Breast epithelium (tissue), 4 donors: Measurements from ENCODE around the gene MAP4K4. TPM values are rescaled to one million over a fixed set of nuclear protein-coding genes. Genes with fewer than 3 reads are reported as not detected.

Source experiments
- DNase-seq, 2 donors: peaks; one replicate each; pipeline ENCODE4 v3.0.0-alpha.2; 2019; ENCODE audit warnings: low spot score in 2 of 2
- H3K27ac ChIP-seq, 2 donors: fragments of 200-600 bp; sonication (generic) in 1 of 2; one replicate each; pipeline ENCODE4 v1.5.1; 2016 to 2019; ENCODE audit warnings: mild to moderate bottlenecking in 1 of 2
- H3K27me3 ChIP-seq, 2 donors: fragments of 200-600 bp; sonication (generic) in 1 of 2; one replicate each; pipeline versions ENCODE4 v1.5.1 to v1.6.0; 2017 to 2019; ENCODE audit warnings: control low read depth in 1 of 2, mild to moderate bottlenecking in 1 of 2
- H3K36me3 ChIP-seq: fragments of 200-600 bp; one replicate; pipeline ENCODE4 v1.5.1; 2019
- H3K4me1 ChIP-seq, 2 donors: fragments of 200-600 bp; sonication (generic); one replicate each; pipeline ENCODE4 v1.5.1; 2016 to 2019; ENCODE audit warnings: control low read depth in 1 of 2
- H3K4me3 ChIP-seq, 3 donors: fragments of 200-600 bp; sonication (generic); 1 replicate in 2 of 3; 2 replicates in 1 of 3; pipeline ENCODE4 v1.5.1; 2016 to 2019; ENCODE audit warnings: mild to moderate bottlenecking in 3 of 3, moderate library complexity in 2 of 3
- H3K9me3 ChIP-seq, 2 donors: fragments of 200-600 bp; sonication (generic) in 1 of 2; one replicate each; pipeline ENCODE4 v1.5.1; 2016 to 2019; ENCODE audit warnings: control low read depth in 1 of 2
- CTCF ChIP-seq, 3 donors: fragments of 450-650 bp; IDR thresholded peaks; one replicate each; pipeline ENCODE4 v1.5.1; 2016 to 2017; ENCODE audit warnings: antibody characterized with exemption in 3 of 3, mild to moderate bottlenecking in 3 of 3, moderate library complexity in 3 of 3
- POLR2A ChIP-seq: fragments of 450-650 bp; IDR thresholded peaks from one replicate; pipeline ENCODE4 v1.6.1; 2016; ENCODE audit warnings: antibody characterized with exemption, mild to moderate bottlenecking, moderate library complexity
- POLR2AphosphoS5 ChIP-seq, 3 donors: sonication (generic); formaldehyde crosslinking; IDR thresholded peaks; one replicate each; pipeline ENCODE4 v1.6.1; 2017; ENCODE audit warnings: antibody characterized with exemption in 3 of 3
- intact Hi-C: fragments of 100-400 bp; cut with DNase I; formaldehyde crosslinking; loops from one replicate; pipeline ENCODE4 v1.15.1; 2023; ENCODE audit warnings: low total_unique reads
- total RNA-seq, 3 donors: library from RNA; depleted of rRNA; stranded (reverse); fragments of >200 nt; gene quantifications; one replicate each; pipeline ENCODE4 v1.1.0, GENCODE V29; 2016

The MAP4K4 gene
- total RNA-seq, 3 donors from 2014 or later = 62.1 to 89.1 (median 74.7) TPM

DNA sequence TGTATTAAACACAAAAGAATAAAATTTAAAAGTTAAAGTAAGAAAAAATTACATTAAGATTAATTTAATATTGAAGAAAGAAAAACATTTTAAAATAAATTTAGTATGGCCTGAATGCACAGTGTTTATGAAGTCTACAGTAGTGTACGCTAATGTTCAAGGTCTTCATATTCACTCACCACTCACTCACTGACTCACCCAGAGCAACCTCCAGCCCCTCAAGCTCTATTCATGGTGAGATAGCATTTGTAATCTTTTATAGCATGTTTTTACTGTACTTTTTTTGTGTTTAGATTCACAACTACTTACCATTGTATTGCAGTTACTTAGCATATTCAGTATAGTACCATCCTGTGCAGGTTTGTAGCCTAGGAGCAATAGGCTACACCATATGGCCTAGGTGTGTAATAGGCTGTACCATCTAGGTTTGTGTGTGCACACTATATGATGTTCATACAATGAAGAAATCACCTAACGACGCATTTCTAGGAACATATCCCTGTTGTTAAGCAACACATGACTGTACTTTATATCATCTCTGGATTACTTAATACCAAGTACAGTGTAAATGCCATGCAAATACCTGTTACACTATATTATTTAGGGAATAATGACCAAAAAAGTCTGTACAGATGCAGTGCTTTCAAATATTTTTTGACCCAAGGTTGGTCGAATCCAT is 150.3 kb downstream of the MAP4K4 start:
- Histone ChIP-seq H3K9me3 (no peaks in the 10 kb centered on the region), H3K27me3 (no peaks in the 10 kb centered on the region), H3K4me1 (peaks cover 0 to 17% of the 10 kb centered on the region in 2 donors), H3K4me3 (no peak overlapping the region), H3K36me3 (no peaks in the 10 kb centered on the region), H3K27ac (no peak overlapping the region)
- intact Hi-C loops = no loop called here
- no peak for DNase-seq
- TF ChIP-seq POLR2A (no peak), CTCF (IDR thresholded peaks at IDR 0.05) (no peak), POLR2AphosphoS5 (IDR thresholded peaks at IDR 0.05) (no peak)

DNA sequence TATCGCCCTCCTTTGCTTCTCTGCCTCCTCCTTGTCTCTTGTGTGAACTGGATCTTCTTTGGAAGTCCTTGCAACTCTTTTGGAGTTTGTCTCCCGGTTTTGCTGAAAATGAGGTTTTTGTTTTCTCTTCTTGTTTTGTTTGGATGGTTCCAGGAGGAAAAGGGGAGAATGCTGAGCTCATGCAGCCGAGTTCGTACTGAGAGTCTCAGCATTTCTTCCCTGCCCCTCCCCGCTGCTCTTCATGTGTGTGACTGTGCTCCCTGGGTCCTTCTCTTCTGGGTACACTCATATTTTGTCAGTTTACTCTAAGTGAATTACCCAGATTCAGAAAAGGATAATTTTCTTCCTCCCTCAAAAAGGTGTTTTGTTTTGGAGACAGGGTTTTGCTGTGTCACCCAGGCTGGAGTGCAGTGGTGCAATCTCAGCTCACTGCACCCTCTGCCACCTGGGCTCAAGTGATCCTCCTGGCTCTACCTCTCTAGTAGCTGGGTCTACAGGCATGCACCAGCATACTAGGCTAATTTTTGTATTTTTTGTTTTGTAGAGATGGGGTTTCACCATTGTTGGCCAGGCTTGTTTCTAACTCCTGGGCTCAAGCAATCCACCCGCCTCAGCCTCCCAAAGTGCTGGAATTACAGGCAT is 151.4 kb downstream of the MAP4K4 start:
- intact Hi-C loops = no loop called here
- DNase-seq = no peak
- Histone ChIP-seq H3K9me3 (no peaks in the 10 kb centered on the region), H3K27me3 (no peaks in the 10 kb centered on the region), H3K36me3 (no peaks in the 10 kb centered on the region), H3K4me1 (peaks cover 0 to 7% of the 10 kb centered on the region in 2 donors), H3K27ac (no peak overlapping the region), H3K4me3 (no peak overlapping the region)
- TF ChIP-seq POLR2AphosphoS5 (IDR thresholded peaks at IDR 0.05) (no peak), CTCF (IDR thresholded peaks at IDR 0.05) (no peak), POLR2A (no peak)

DNA sequence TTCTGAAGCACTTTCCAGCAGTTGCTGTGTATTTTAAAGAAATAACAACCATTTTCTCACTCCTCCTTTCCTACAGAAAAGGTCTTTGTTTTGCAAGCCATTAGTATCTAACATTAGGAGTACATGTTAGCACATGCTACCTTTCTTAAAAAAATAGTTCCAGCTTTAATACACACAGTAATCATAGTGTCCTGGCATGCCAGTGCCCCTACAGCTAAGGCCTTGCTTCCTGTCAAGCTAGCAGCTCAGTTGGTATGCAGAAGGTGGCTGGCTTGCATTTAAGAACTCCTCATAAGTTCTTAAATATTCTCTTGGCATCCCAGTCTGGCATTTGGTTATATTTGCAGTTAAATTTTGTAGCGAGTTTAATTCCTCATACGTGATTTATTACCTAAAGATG is 152.9 kb downstream of the MAP4K4 start:
- Histone ChIP-seq H3K4me1 (no peaks in the 10 kb centered on the region), H3K36me3 (no peaks in the 10 kb centered on the region), H3K4me3 (no peak overlapping the region), H3K9me3 (no peaks in the 10 kb centered on the region), H3K27ac (no peak overlapping the region), H3K27me3 (no peaks in the 10 kb centered on the region)
- intact Hi-C loops = no loop called here
- TF ChIP-seq POLR2AphosphoS5 (IDR thresholded peaks at IDR 0.05) (no peak), POLR2A (no peak), CTCF (IDR thresholded peaks at IDR 0.05) (no peak)
- DNase-seq = no peak

- no peaks in the 10 kb centered on the region for H3K9me3 ChIP-seq
- TF ChIP-seq CTCF (IDR thresholded peaks at IDR 0.05) = no peak
- TF ChIP-seq POLR2AphosphoS5 (IDR thresholded peaks at IDR 0.05) = no peak
- no peak for TF ChIP-seq POLR2A
- no peaks in the 10 kb centered on the region for H3K27me3 ChIP-seq
- intact Hi-C loops = no loop called here
- no peak overlapping the region for H3K4me3 ChIP-seq
- no peaks in the 10 kb centered on the region for H3K36me3 ChIP-seq
- no peak for DNase-seq
- H3K4me1 ChIP-seq = no peaks in the 10 kb centered on the region
- H3K27ac ChIP-seq = no peak overlapping the region
Observed at GRCh38 chr2:101850991-101851390, 153.5 kb downstream of the MAP4K4 start.

DNA sequence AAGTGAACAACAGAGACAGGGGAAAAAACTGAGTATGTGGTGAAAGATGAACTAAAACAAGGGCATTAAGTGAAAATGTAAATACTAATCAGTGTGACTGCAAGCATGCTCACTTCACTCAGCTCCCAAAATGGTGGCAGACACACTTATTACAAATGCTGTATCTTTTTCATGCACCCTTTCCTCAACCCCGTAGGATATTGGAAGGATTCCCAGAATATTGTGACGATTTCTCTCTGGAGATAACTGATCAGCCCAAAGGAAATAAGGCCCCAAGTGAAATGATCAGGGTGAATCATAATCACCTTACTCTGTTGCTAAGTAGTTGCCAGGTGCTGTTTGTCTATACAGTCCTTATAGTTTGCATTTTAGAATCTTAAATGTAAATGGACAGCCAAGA is 155.3 kb downstream of the MAP4K4 start:
- H3K4me3 ChIP-seq = no peak overlapping the region
- H3K36me3 ChIP-seq = no peaks in the 10 kb centered on the region
- intact Hi-C loops = no loop called here
- DNase-seq = no peak
- H3K27me3 ChIP-seq = no peaks in the 10 kb centered on the region
- no peak overlapping the region for H3K27ac ChIP-seq
- H3K4me1 ChIP-seq = no peaks in the 10 kb centered on the region
- H3K9me3 ChIP-seq = no peaks in the 10 kb centered on the region
- no peak for TF ChIP-seq POLR2AphosphoS5 (IDR thresholded peaks at IDR 0.05)
- TF ChIP-seq CTCF (IDR thresholded peaks at IDR 0.05) = no peak
- TF ChIP-seq POLR2A = no peak
